ENCODE results near the gene SCYL3. TPM values are rescaled to one million over a fixed set of nuclear protein-coding genes. Genes with fewer than 3 reads are reported as not detected.
"Not testable (repeated sequence)": the region's sequence is repeated elsewhere in the genome, so short reads cannot be mapped to it uniquely, and the experiment has no call there.

SCYL3 gene
- total RNA-seq, 6 experiments from 2014 or later = 4.4 to 5.2 (median 4.7) TPM

GRCh38 chr1:169918927-169919326 is 25.2 kb upstream of the SCYL3 start:
- peaks cover 5% of the 10 kb centered on the region; the same call in 1 of the 2 replicates for H3K36me3 Mint-ChIP-seq (ENCODE audit: low read depth)
- no peak overlapping the region for H3K4me3 Mint-ChIP-seq
- H3K9me3 Mint-ChIP-seq = no peaks in the 10 kb centered on the region
- peaks cover 18% of the 10 kb centered on the region for H3K4me1 Mint-ChIP-seq (ENCODE audit: low read depth)
- H3K27me3 Mint-ChIP-seq (ENCODE audit: insufficient read depth) = peaks cover 2% of the 10 kb centered on the region; the same call in 1 of the 2 replicates
- DNase-seq = no peak
- TF ChIP-seq CTCF (IDR thresholded peaks at IDR 0.05) = no peak
- H3K27ac Mint-ChIP-seq = no peak overlapping the region

GRCh38 chr1:169918220-169918619 is 24.5 kb upstream of the SCYL3 start:
- not testable (repeated sequence) for H3K27me3 Mint-ChIP-seq (ENCODE audit: insufficient read depth); H3K9me3 Mint-ChIP-seq; H3K36me3 Mint-ChIP-seq (ENCODE audit: low read depth); DNase-seq; H3K27ac Mint-ChIP-seq; H3K4me3 Mint-ChIP-seq
- peaks cover 20% of the 10 kb centered on the region for H3K4me1 Mint-ChIP-seq (ENCODE audit: low read depth)

GRCh38 chr1:169915150-169915549 is 21.5 kb upstream of the SCYL3 start:
- no peaks in the 10 kb centered on the region for H3K9me3 Mint-ChIP-seq

GRCh38 chr1:169914531-169914930 is 20.8 kb upstream of the SCYL3 start:
- H3K27me3 Mint-ChIP-seq (ENCODE audit: insufficient read depth) = peaks cover 2% of the 10 kb centered on the region
- H3K4me3 Mint-ChIP-seq = peak overlapping the region; percentile 6
- TF ChIP-seq CTCF (IDR thresholded peaks at IDR 0.05) = no peak
- H3K4me1 Mint-ChIP-seq (ENCODE audit: low read depth) = peaks cover 20% of the 10 kb centered on the region
- H3K9me3 Mint-ChIP-seq = no peaks in the 10 kb centered on the region
- peaks cover 5% of the 10 kb centered on the region; the same call in 1 of the 2 replicates for H3K36me3 Mint-ChIP-seq (ENCODE audit: low read depth)
- peak overlapping the region; percentile 10 for H3K27ac Mint-ChIP-seq
- peak; percentile 15 for DNase-seq

More at GRCh38 chr1:169915150-169915549, 21.5 kb upstream of the SCYL3 start:
- Mint-ChIP-seq H3K36me3 (ENCODE audit: low read depth) (peaks cover 5% of the 10 kb centered on the region; the same call in 1 of the 2 replicates), H3K4me3 (no peak overlapping the region), H3K4me1 (ENCODE audit: low read depth) (peaks cover 20% of the 10 kb centered on the region), H3K27ac (no peak overlapping the region; the same call in 1 of the 2 replicates), H3K27me3 (ENCODE audit: insufficient read depth) (peaks cover 2% of the 10 kb centered on the region; the same call in 1 of the 2 replicates)
- no peak for TF ChIP-seq CTCF (IDR thresholded peaks at IDR 0.05)
- no peak for DNase-seq

- H3K4me3 Mint-ChIP-seq = no peak overlapping the region
- no peaks in the 10 kb centered on the region for H3K9me3 Mint-ChIP-seq
- no peaks in the 10 kb centered on the region; the same call in 1 of the 2 replicates for H3K27me3 Mint-ChIP-seq (ENCODE audit: insufficient read depth)
- no peak for DNase-seq
- no peaks in the 10 kb centered on the region for H3K36me3 Mint-ChIP-seq (ENCODE audit: low read depth)
- H3K27ac Mint-ChIP-seq = no peak overlapping the region
- no peak for TF ChIP-seq CTCF (IDR thresholded peaks at IDR 0.05)
- peaks cover 8% of the 10 kb centered on the region for H3K4me1 Mint-ChIP-seq (ENCODE audit: low read depth)
These were observed 15.8 kb upstream of the SCYL3 start for GRCh38 chr1:169909499-169909898.

GRCh38 chr1:169906938-169907337 is 13.2 kb upstream of the SCYL3 start:
- no peak overlapping the region for H3K4me3 Mint-ChIP-seq
- no peak for DNase-seq
- H3K4me1 Mint-ChIP-seq (ENCODE audit: low read depth) = no peaks in the 10 kb centered on the region
- TF ChIP-seq CTCF (IDR thresholded peaks at IDR 0.05) = no peak
- no peaks in the 10 kb centered on the region for H3K36me3 Mint-ChIP-seq (ENCODE audit: low read depth)
- no peaks in the 10 kb centered on the region for H3K9me3 Mint-ChIP-seq
- H3K27ac Mint-ChIP-seq = no peak overlapping the region
- peaks cover 6% of the 10 kb centered on the region for H3K27me3 Mint-ChIP-seq (ENCODE audit: insufficient read depth)

All from HFFc6 (cell line).